ENCODE measurements around the gene SPTB.

The SPTB gene

GRCh38 chr14:64704143-64704742, 175.5 kb downstream of the SPTB start, which contains the start of gene PLEKHG3:
PLEKHG3 (plus strand) TSS chr14:64704424; CDS start chr14:64727632, 23,208 bp downstream.
- peak; percentile 47 for DNase-seq

- DNase-seq: no peak
These were observed 176.1 kb downstream of the SPTB start for GRCh38 chr14:64703395-64704142.

- DNase-seq: peak; percentile 45
These were observed 177.0 kb downstream of the SPTB start for GRCh38 chr14:64702493-64703394.

GRCh38 chr14:64701660-64702059, 178.0 kb downstream of the SPTB start:
- no peak for DNase-seq

GRCh38 chr14:64700894-64701293, 178.8 kb downstream of the SPTB start:
- no peak for DNase-seq

GRCh38 chr14:64700290-64700689, 179.4 kb downstream of the SPTB start:
- DNase-seq: no peak

- peak; percentile 40 for DNase-seq
These were observed 180.8 kb downstream of the SPTB start for GRCh38 chr14:64698903-64699302.

GRCh38 chr14:64696355-64696857, 183.3 kb downstream of the SPTB start:
- peak; percentile 51 for DNase-seq
